Astrocyte (in vitro differentiated cells and primary cell): ENCODE measurements around the gene HES7. TPM values are rescaled to one million over a fixed set of nuclear protein-coding genes. Genes with fewer than 3 reads are reported as not detected.

Experiments
- DNase-seq: peaks from one replicate; pipeline ENCODE4 v3.0.0-alpha.2; 2010; ENCODE audit warnings: low read depth
- FAIRE-seq: peaks from 2 replicates; lab custom pipeline; 2011; peaks lifted over from hg19 to GRCh38; lab: Jason Lieb, UNC
- H2AFZ ChIP-seq: 2 replicates; pipeline ENCODE4 v1.6.0; 2012; ENCODE audit warnings: low read depth, low read length, inconsistent platforms
- H3K27ac ChIP-seq: 2 replicates; pipeline ENCODE4 v1.5.1; 2011; ENCODE audit warnings: low read depth, low read length, inconsistent platforms
- H3K27me3 ChIP-seq: 2 replicates; pipeline ENCODE4 v1.6.0; 2011; ENCODE audit warnings: low read length, inconsistent platforms; ENCODE audit not compliant: insufficient read depth
- H3K36me3 ChIP-seq: 2 replicates; pipeline ENCODE4 v1.5.1; 2011; ENCODE audit warnings: low read length, inconsistent platforms; ENCODE audit not compliant: insufficient read depth
- H3K4me1 ChIP-seq: 2 replicates; pipeline ENCODE4 v1.5.1; 2011; ENCODE audit warnings: low read length, inconsistent platforms; ENCODE audit not compliant: insufficient read depth
- H3K4me2 ChIP-seq: 2 replicates; pipeline ENCODE4 v1.6.0; 2012; ENCODE audit warnings: low read length, inconsistent platforms
- H3K4me3 ChIP-seq: 2 replicates; pipeline ENCODE4 v1.5.1; 2011; ENCODE audit warnings: low read depth, mild to moderate bottlenecking, low read length, inconsistent platforms; ENCODE audit not compliant: insufficient read depth
- H3K79me2 ChIP-seq: 2 replicates; pipeline ENCODE4 v1.6.0; 2012; ENCODE audit warnings: mild to moderate bottlenecking, low read length, inconsistent platforms; ENCODE audit not compliant: insufficient read depth
- H3K9ac ChIP-seq: 2 replicates; pipeline ENCODE4 v1.6.0; 2012; ENCODE audit warnings: mild to moderate bottlenecking, low read length, inconsistent platforms
- H3K9me3 ChIP-seq: 2 replicates; pipeline ENCODE4 v1.5.1; 2012; ENCODE audit warnings: low read depth, mild to moderate bottlenecking, low read length, inconsistent platforms; ENCODE audit not compliant: insufficient read depth
- H4K20me1 ChIP-seq: 2 replicates; pipeline ENCODE4 v1.6.0; 2012; ENCODE audit warnings: low read length, inconsistent platforms; ENCODE audit not compliant: insufficient read depth
- H3K27ac Mint-ChIP-seq: one replicate; pipeline ENCODE4 v1.8.0; 2021; ENCODE audit warnings: mild to moderate bottlenecking, mixed read lengths; ENCODE audit not compliant: unreplicated experiment
- H3K27me3 Mint-ChIP-seq: one replicate; pipeline ENCODE4 v1.8.0; 2021; ENCODE audit warnings: low read depth, mixed read lengths; ENCODE audit not compliant: unreplicated experiment
- H3K36me3 Mint-ChIP-seq: one replicate; pipeline ENCODE4 v1.8.0; 2021; ENCODE audit warnings: low read depth, mixed read lengths; ENCODE audit not compliant: unreplicated experiment
- H3K4me1 Mint-ChIP-seq: one replicate; pipeline ENCODE4 v1.8.0; 2021; ENCODE audit warnings: low read depth, mixed read lengths; ENCODE audit not compliant: unreplicated experiment
- H3K4me3 Mint-ChIP-seq: one replicate; pipeline ENCODE4 v1.8.0; 2021; ENCODE audit warnings: mild to moderate bottlenecking, moderate library complexity, mixed read lengths; ENCODE audit not compliant: unreplicated experiment
- H3K9me3 Mint-ChIP-seq: one replicate; pipeline ENCODE4 v1.8.0; 2021; ENCODE audit warnings: mild to moderate bottlenecking, mixed read lengths; ENCODE audit not compliant: unreplicated experiment
- CTCF ChIP-seq: IDR thresholded peaks from 2 replicates; pipeline ENCODE4 v1.5.1; 2011; ENCODE audit warnings: low read depth, mild to moderate bottlenecking, inconsistent platforms, low read length, moderate library complexity; ENCODE audit not compliant: insufficient read depth
- EZH2 ChIP-seq: IDR thresholded peaks from 2 replicates; pipeline ENCODE4 v1.6.1; 2012; ENCODE audit warnings: mild to moderate bottlenecking, low read length, inconsistent platforms; ENCODE audit not compliant: insufficient read depth
- total RNA-seq: library from RNA; stranded (reverse); gene quantifications from 2 replicates; pipeline ENCODE4 v1.2.1, GENCODE V29; 2021

The HES7 gene
- total RNA-seq, 1 donor from 2014 or later: 0.64 TPM

GRCh38 chr17:8125154-8125946 is 1.4 kb upstream of the HES7 start:
- peaks cover 14% of the 10 kb centered on the region for H3K4me1 Mint-ChIP-seq
- H3K9me3 Mint-ChIP-seq: no peaks in the 10 kb centered on the region
- H3K27ac Mint-ChIP-seq: peak overlapping the region; percentile 67
- Histone ChIP-seq H2AFZ (peak overlapping the region; percentile 20), H3K4me3 (peak overlapping the region; percentile 60), H3K79me2 (no peaks in the 10 kb centered on the region), H3K36me3 (no peaks in the 10 kb centered on the region), H3K4me2 (peak overlapping the region; percentile 97), H3K4me1 (peaks cover 47% of the 10 kb centered on the region), H4K20me1 (peaks cover 11% of the 10 kb centered on the region), H3K9me3 (no peaks in the 10 kb centered on the region), H3K27me3 (peaks cover 20% of the 10 kb centered on the region), H3K9ac (peak overlapping the region; percentile 33), H3K27ac (no peak overlapping the region)
- no peaks in the 10 kb centered on the region for H3K36me3 Mint-ChIP-seq
- TF ChIP-seq EZH2: no peak
- no peak for TF ChIP-seq CTCF
- H3K4me3 Mint-ChIP-seq: peak overlapping the region; percentile 83
- H3K27me3 Mint-ChIP-seq: peaks cover 48% of the 10 kb centered on the region
- DNase-seq: no peak
- no peak for FAIRE-seq

GRCh38 chr17:8124350-8125153 is 646 bp upstream of the HES7 start:
- H3K9me3 Mint-ChIP-seq: no peaks in the 10 kb centered on the region
- peaks cover 14% of the 10 kb centered on the region for H3K4me1 Mint-ChIP-seq
- no peak for DNase-seq

More at GRCh38 chr17:8124350-8125153, 646 bp upstream of the HES7 start:
- Histone ChIP-seq H3K4me1 (peaks cover 47% of the 10 kb centered on the region), H3K9ac (no peak overlapping the region), H4K20me1 (peaks cover 15% of the 10 kb centered on the region), H3K79me2 (no peaks in the 10 kb centered on the region), H3K27me3 (peaks cover 20% of the 10 kb centered on the region), H3K36me3 (no peaks in the 10 kb centered on the region), H3K27ac (no peak overlapping the region), H3K4me2 (peak overlapping the region; percentile 97), H3K4me3 (peak overlapping the region; percentile 60), H3K9me3 (no peaks in the 10 kb centered on the region), H2AFZ (peak overlapping the region; percentile 20)
- FAIRE-seq: no peak
- H3K27me3 Mint-ChIP-seq: peaks cover 41% of the 10 kb centered on the region
- TF ChIP-seq CTCF: no peak
- no peak for TF ChIP-seq EZH2
- peak overlapping the region; percentile 83 for H3K4me3 Mint-ChIP-seq
- H3K27ac Mint-ChIP-seq: no peak overlapping the region
- H3K36me3 Mint-ChIP-seq: no peaks in the 10 kb centered on the region
